ENCODE results near the gene MIP. TPM values are rescaled to one million over a fixed set of nuclear protein-coding genes. Genes with fewer than 3 reads are reported as not detected.

Gene MIP
- polyA plus RNA-seq, 1 donor from 2014 or later, result not detected

DNA sequence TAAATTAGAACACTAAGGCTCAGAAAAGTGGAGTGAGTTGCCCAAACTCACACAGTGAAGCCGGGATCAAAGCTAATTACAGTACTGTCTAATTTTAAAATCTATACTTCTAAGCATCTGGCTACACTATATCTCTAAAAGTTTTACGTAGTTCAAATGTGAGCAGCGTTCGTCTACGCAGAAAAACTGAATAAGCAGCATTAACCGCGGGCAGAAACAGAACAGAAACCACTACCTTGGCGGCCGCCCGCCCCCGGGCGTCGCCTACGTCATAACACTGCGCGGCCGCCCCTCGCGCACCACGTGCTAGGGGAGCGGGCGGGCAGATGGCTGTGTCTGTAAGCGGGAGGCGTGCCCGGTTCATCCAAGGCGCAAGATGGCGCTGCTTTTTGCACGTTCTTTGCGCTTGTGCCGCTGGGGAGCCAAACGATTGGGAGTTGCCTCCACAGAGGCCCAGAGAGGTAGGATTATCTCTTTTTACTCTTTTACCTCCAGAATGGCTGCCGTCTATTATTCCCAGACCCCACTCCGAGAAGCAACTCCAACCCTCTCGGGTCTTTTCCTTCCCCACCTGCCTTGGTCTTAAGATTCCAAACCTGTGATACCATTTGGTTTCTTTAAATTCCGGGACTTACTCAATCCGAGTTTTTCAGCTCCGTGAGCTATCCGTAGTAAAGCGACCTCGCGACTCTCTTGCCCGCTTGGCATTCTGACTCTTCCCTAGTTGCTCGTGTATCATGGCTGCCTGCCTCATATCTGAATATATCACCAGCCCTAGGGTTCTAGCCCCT lies 14.0 kb upstream of the MIP start, which contains the start of gene SPRYD4:
SPRYD4 (plus strand) TSS at position 363 of the 791 bp plus-strand sequence; CDS start at position 377, 14 bp downstream.
- H3K9me2 ChIP-seq (ENCODE audit: insufficient read depth, low read length), result no peaks in the 10 kb centered on the region
- H3K27ac ChIP-seq (ENCODE audit: low read length), result peak within 1 kb of the TSS; percentile 85
- H3K9me3 ChIP-seq (ENCODE audit: low read length), result no peaks in the 10 kb centered on the region
- H2AFZ ChIP-seq (ENCODE audit: low read depth, low read length), result peak within 1 kb of the TSS; percentile 96
- H3F3A ChIP-seq (ENCODE audit: insufficient read depth, low read length, poor library complexity, severe bottlenecking), result no peaks in the 10 kb centered on the region
- TF ChIP-seq, protein P1, sequence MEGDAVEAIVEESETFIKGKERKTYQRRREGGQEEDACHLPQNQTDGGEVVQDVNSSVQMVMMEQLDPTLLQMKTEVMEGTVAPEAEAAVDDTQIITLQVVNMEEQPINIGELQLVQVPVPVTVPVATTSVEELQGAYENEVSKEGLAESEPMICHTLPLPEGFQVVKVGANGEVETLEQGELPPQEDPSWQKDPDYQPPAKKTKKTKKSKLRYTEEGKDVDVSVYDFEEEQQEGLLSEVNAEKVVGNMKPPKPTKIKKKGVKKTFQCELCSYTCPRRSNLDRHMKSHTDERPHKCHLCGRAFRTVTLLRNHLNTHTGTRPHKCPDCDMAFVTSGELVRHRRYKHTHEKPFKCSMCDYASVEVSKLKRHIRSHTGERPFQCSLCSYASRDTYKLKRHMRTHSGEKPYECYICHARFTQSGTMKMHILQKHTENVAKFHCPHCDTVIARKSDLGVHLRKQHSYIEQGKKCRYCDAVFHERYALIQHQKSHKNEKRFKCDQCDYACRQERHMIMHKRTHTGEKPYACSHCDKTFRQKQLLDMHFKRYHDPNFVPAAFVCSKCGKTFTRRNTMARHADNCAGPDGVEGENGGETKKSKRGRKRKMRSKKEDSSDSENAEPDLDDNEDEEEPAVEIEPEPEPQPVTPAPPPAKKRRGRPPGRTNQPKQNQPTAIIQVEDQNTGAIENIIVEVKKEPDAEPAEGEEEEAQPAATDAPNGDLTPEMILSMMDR (IDR thresholded peaks at IDR 0.05; ENCODE audit: poor library complexity, severe bottlenecking), result peak; percentile 69
- TF ChIP-seq EP300 (conservative IDR thresholded peaks at IDR 0.05; ENCODE audit: poor library complexity, severe bottlenecking) (peak; percentile 76), RAD21 (conservative IDR thresholded peaks at IDR 0.05) (peak; percentile 33), POLR2AphosphoS5 (IDR thresholded peaks at IDR 0.05) (peak; percentile 95), TAF1 (IDR thresholded peaks at IDR 0.05; ENCODE audit: low read depth) (peak; percentile 84), SMC3 (conservative IDR thresholded peaks at IDR 0.05; ENCODE audit: poor library complexity) (peak; percentile 51), EZH2 (IDR thresholded peaks at IDR 0.05; ENCODE audit: borderline replicate concordance, insufficient read depth, low read length, poor library complexity, severe bottlenecking) (no peak), MXI1 (conservative IDR thresholded peaks at IDR 0.05; ENCODE audit: poor library complexity, severe bottlenecking) (peak; percentile 98)
- TF ChIP-seq, protein P2, sequence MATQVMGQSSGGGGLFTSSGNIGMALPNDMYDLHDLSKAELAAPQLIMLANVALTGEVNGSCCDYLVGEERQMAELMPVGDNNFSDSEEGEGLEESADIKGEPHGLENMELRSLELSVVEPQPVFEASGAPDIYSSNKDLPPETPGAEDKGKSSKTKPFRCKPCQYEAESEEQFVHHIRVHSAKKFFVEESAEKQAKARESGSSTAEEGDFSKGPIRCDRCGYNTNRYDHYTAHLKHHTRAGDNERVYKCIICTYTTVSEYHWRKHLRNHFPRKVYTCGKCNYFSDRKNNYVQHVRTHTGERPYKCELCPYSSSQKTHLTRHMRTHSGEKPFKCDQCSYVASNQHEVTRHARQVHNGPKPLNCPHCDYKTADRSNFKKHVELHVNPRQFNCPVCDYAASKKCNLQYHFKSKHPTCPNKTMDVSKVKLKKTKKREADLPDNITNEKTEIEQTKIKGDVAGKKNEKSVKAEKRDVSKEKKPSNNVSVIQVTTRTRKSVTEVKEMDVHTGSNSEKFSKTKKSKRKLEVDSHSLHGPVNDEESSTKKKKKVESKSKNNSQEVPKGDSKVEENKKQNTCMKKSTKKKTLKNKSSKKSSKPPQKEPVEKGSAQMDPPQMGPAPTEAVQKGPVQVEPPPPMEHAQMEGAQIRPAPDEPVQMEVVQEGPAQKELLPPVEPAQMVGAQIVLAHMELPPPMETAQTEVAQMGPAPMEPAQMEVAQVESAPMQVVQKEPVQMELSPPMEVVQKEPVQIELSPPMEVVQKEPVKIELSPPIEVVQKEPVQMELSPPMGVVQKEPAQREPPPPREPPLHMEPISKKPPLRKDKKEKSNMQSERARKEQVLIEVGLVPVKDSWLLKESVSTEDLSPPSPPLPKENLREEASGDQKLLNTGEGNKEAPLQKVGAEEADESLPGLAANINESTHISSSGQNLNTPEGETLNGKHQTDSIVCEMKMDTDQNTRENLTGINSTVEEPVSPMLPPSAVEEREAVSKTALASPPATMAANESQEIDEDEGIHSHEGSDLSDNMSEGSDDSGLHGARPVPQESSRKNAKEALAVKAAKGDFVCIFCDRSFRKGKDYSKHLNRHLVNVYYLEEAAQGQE (IDR thresholded peaks at IDR 0.05; ENCODE audit: borderline replicate concordance), result peak; percentile 90
- H3K4me3 ChIP-seq (ENCODE audit: low read length), result peak within 1 kb of the TSS; percentile 77
- peaks cover 3% of the 10 kb centered on the region for H3K36me3 ChIP-seq (ENCODE audit: insufficient read depth, low read length)
- no peaks in the 10 kb centered on the region for H4K20me1 ChIP-seq (ENCODE audit: insufficient read depth)
- H3K9ac ChIP-seq (ENCODE audit: low read length), result peak within 1 kb of the TSS; percentile 87
- peaks cover 14% of the 10 kb centered on the region for H3K79me2 ChIP-seq (replicated peaks; ENCODE audit: insufficient read depth, low read length)
- no peaks in the 10 kb centered on the region for H3K27me3 ChIP-seq (ENCODE audit: insufficient read depth, low read depth, low read length)
- peak within 1 kb of the TSS; percentile 60 for H3K4me2 ChIP-seq (ENCODE audit: low read length)

DNA sequence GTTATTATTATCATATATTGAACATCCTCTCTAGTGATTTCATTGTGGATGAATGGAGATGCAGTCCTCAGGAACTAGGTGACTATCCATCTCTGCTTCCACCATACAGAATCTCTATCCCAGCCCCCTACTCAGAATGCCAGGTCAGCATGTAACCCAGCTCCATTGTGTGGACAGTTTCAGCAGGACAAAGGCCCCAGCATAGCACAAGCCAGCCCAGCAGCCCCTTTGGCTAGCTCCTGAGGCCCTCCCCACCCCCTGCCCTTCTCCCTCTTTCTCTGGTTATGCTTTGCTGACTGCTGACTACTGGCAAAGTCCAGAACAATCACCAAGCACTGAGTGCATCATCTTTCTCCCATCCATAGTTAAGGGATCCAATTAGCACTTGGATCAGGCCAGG lies 8.1 kb upstream of the MIP start:
- Histone ChIP-seq H3K9me2 (ENCODE audit: insufficient read depth, low read length) (no peaks in the 10 kb centered on the region), H3K79me2 (replicated peaks; ENCODE audit: insufficient read depth, low read length) (no peaks in the 10 kb centered on the region), H3K9ac (ENCODE audit: low read length) (no peak overlapping the region), H3K36me3 (ENCODE audit: insufficient read depth, low read length) (no peaks in the 10 kb centered on the region), H3K4me3 (ENCODE audit: low read length) (no peak overlapping the region), H3K9me3 (ENCODE audit: low read length) (no peaks in the 10 kb centered on the region), H3K27ac (ENCODE audit: low read length) (no peak overlapping the region), H3F3A (ENCODE audit: insufficient read depth, low read length, poor library complexity, severe bottlenecking) (no peaks in the 10 kb centered on the region), H3K4me2 (ENCODE audit: low read length) (no peak overlapping the region), H3K27me3 (ENCODE audit: insufficient read depth, low read depth, low read length) (no peaks in the 10 kb centered on the region), H4K20me1 (ENCODE audit: insufficient read depth) (no peaks in the 10 kb centered on the region), H2AFZ (ENCODE audit: low read depth, low read length) (no peak overlapping the region)
- TF ChIP-seq EP300 (conservative IDR thresholded peaks at IDR 0.05; ENCODE audit: poor library complexity, severe bottlenecking) (no peak), EZH2 (IDR thresholded peaks at IDR 0.05; ENCODE audit: borderline replicate concordance, insufficient read depth, low read length, poor library complexity, severe bottlenecking) (no peak), RAD21 (conservative IDR thresholded peaks at IDR 0.05) (no peak)
- TF ChIP-seq, protein P1 (IDR thresholded peaks at IDR 0.05; ENCODE audit: poor library complexity, severe bottlenecking), result no peak

Measured in neural cell (in vitro differentiated cells).